Adrenal gland (tissue), 12 donors: Measurements from ENCODE around the gene ERCC2. TPM values are rescaled to one million over a fixed set of nuclear protein-coding genes. Genes with fewer than 3 reads are reported as not detected.

ENCODE experiments used
- DNase-seq, 7 donors: peaks; one replicate each; pipeline ENCODE4 v3.0.0-alpha.2; 2019 to 2020
- H3K27ac ChIP-seq, 5 donors: fragments of 200-600 bp; sonication (generic) in 4 of 5; 1 replicate in 3 of 5; 2 replicates in 2 of 5; pipeline versions ENCODE4 v1.5.1 to v1.8.0; 2016 to 2020; ENCODE audit warnings: mild to moderate bottlenecking in 1 of 5
- H3K27me3 ChIP-seq: fragments of 200-600 bp; 2 replicates; pipeline ENCODE4 v1.8.0; 2021
- H3K36me3 ChIP-seq, 2 donors: fragments of 200-600 bp; replicated peaks in 1 of 2; 1 replicate in 1 of 2; 2 replicates in 1 of 2; pipeline versions ENCODE4 v1.5.1 to v1.8.0; 2018 to 2022
- H3K4me1 ChIP-seq, 2 donors: fragments of 200-600 bp; replicated peaks in 1 of 2; 1 replicate in 1 of 2; 2 replicates in 1 of 2; pipeline versions ENCODE4 v1.5.1 to v1.8.0; 2018 to 2021
- H3K4me3 ChIP-seq, 4 donors: fragments of 200-600 bp; sonication (generic) in 3 of 4; one replicate each; pipeline ENCODE4 v1.5.1; 2016 to 2018
- H3K9me3 ChIP-seq, 3 donors: fragments of 200-600 bp; sonication (generic) in 1 of 3; replicated peaks in 1 of 3; 1 replicate in 2 of 3; 2 replicates in 1 of 3; pipeline versions ENCODE4 v1.5.1 to v1.8.0; 2016 to 2021
- POLR2A ChIP-seq, 2 donors: fragments of 450-650 bp; IDR thresholded peaks; one replicate each; pipeline ENCODE4 v1.6.1; 2017; ENCODE audit warnings: antibody characterized with exemption in 2 of 2, mild to moderate bottlenecking in 2 of 2, moderate library complexity in 1 of 2
- WGBS, 4 donors: extraction: QIAGEN DNeasy Blood & Tissue Kit in 2 of 4; methylation state at CpG; one replicate each; pipeline versions ENCODE4 v1.1.5 to v1.1.7; 2013 to 2017; 5-methylcytosine and 5-hydroxymethylcytosine counted together
- intact Hi-C, 2 donors: fragments of 100-400 bp; cut with DNase I; formaldehyde crosslinking; loops; one replicate each; pipeline versions ENCODE4 v1.14.1 to v1.15.0; 2022 to 2023
- polyA plus RNA-seq, 3 donors: library from polyadenylated mRNA; stranded (reverse); fragments of 200-250 nt in 2 of 3; fragments of 350-450 nt in 1 of 3; fragmentation: Illumina TruSeq in 1 of 3; extraction: RNeasy Lipid Tissue Mini Kit (QIAGEN cat#74804) in 1 of 3; gene quantifications; one replicate each; pipeline ENCODE4 v1.2.3, GENCODE V29; 2013 to 2014
- total RNA-seq, 9 donors: library from RNA; depleted of rRNA in 4 of 9; stranded (reverse); fragments of >200 nt in 4 of 9; fragments of 120-200 nt in 1 of 9; fragmentation: NEBNext Ultra II Directional in 1 of 9; extraction: Animal tissue kit (Norgen Biotek cat#: 25700) in 1 of 9; gene quantifications; one replicate each; pipeline versions ENCODE4 v1.1.0 to v1.2.4, GENCODE V29; 2013 to 2023
- TF ChIP-seq, protein P1 (sequence below), 6 experiments: fragments of 450-650 bp in 4 of 6; fragments of 200-600 bp in 2 of 6; sonication (generic) in 1 of 6; IDR thresholded peaks; 1 replicate in 5 of 6; 2 replicates in 1 of 6; pipeline versions ENCODE4 v1.5.1 to v1.8.0; 2016 to 2021; ENCODE audit warnings: antibody characterized with exemption in 6 of 6, mild to moderate bottlenecking in 2 of 6, moderate library complexity in 1 of 6
- donor health status: healthy with polysubstance abuse.
- donor health status: Bipolar disorder and iron deficiency.
- donor health status: DM: yes; HTN: yes; CAD: no.
- donor health status: DM: no; HTN: no; CAD: no.
- donor health status: DM: no; HTN: no; CAD: no.
- donor health status: DM: yes; HTN: yes; CAD: no.

Gene ERCC2
- total and polyA plus RNA-seq, 12 donors = 10.1 to 53.3 (median 26.9) TPM

DNA sequence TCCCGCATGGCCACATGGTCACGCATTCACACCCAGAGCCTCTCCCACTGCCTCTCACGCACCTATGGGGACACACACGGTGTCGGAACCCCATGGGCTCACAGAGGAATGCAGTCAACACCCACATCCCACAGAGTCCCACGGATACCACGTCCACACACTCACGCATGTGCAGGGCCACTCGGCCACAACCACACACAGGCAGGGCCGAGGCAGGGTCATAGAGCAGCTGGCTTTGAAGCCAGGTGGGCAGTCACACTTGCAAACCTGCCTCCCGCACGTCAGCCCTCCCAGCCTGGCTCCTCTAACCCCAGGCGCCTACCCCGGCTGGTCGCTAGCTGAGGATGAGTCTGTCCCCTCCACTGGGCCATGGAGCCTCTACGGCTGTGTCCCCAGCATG, 8.1 kb downstream of the ERCC2 start:
- WGBS, 4 donors = 86 to 93% (median 92%) methylated on average over 7 to 16 of the region's 16 CpGs
- no peak for DNase-seq
- intact Hi-C loops = no loop called here
- no peaks in the 10 kb centered on the region for H3K9me3 ChIP-seq
- no peaks in the 10 kb centered on the region for H3K27me3 ChIP-seq
- peaks cover 0 to 18% of the 10 kb centered on the region in 2 donors for H3K36me3 ChIP-seq
- no peak overlapping the region for H3K27ac ChIP-seq
- H3K4me1 ChIP-seq = no peaks in the 10 kb centered on the region
- TF ChIP-seq, protein P1, sequence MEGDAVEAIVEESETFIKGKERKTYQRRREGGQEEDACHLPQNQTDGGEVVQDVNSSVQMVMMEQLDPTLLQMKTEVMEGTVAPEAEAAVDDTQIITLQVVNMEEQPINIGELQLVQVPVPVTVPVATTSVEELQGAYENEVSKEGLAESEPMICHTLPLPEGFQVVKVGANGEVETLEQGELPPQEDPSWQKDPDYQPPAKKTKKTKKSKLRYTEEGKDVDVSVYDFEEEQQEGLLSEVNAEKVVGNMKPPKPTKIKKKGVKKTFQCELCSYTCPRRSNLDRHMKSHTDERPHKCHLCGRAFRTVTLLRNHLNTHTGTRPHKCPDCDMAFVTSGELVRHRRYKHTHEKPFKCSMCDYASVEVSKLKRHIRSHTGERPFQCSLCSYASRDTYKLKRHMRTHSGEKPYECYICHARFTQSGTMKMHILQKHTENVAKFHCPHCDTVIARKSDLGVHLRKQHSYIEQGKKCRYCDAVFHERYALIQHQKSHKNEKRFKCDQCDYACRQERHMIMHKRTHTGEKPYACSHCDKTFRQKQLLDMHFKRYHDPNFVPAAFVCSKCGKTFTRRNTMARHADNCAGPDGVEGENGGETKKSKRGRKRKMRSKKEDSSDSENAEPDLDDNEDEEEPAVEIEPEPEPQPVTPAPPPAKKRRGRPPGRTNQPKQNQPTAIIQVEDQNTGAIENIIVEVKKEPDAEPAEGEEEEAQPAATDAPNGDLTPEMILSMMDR (IDR thresholded peaks at IDR 0.05) = no peak
- no peak for TF ChIP-seq POLR2A (IDR thresholded peaks at IDR 0.05)
- no peak overlapping the region for H3K4me3 ChIP-seq

DNA sequence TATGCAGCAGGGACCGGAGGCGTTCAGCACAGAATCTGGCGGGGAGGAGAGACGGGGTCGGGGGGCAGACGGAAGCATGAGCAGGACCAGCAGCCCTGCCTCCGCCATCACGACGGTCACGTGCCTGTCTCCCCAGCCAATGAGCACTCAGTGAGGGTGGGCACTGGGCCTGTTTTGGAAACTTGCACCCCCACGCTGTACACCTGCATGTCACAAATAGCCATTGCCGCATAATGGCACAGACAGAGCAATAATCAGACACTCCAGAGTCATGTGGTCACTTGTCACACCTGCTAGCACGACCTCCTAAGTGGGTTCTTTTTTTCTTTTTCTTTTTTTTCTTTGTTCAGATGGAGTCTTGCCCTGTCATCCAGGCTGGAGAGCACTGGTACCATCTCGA, 8.8 kb downstream of the ERCC2 start:
- Histone ChIP-seq H3K9me3 (no peaks in the 10 kb centered on the region), H3K4me1 (no peaks in the 10 kb centered on the region), H3K27me3 (no peaks in the 10 kb centered on the region), H3K27ac (no peak overlapping the region), H3K36me3 (peaks cover 0 to 21% of the 10 kb centered on the region in 2 donors), H3K4me3 (no peak overlapping the region)
- TF ChIP-seq POLR2A (IDR thresholded peaks at IDR 0.05) = no peak
- TF ChIP-seq, protein P1 (IDR thresholded peaks at IDR 0.05) = no peak
- 94 to 95% (median 94%) methylated on average over 13 to 14 of the region's 14 CpGs for WGBS, 4 donors
- no peak for DNase-seq
- intact Hi-C loops = no loop called here

DNA sequence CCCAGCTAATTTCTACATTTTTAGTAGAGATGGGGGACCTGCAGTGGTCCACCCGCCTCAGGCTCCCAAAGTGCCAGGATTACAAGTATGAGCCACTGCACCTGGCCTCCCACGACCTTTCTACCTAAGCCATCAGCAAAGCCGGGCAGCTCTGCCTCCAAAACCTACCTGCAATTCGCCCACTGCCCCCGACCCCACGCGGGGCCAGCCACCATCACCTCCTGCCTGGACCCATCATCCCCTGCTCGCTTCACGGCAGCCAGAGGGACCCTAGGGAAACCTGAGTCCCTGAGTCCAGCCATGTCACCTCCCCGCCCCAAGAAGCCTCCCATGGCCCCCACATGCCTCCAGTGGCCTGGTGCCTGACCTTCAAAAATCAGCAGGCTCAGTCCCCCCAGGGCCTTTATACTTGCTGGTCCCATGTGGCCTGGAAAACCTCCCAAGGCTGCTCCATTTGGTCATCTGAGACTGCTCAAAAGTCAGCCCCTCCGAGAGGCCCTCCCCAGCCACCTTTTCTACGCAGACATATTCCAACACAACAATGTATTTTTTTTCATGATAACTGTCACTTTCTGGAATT, 12.1 kb downstream of the ERCC2 start:
- DNase-seq = no peak
- 90 to 95% (median 92%) methylated on average over 10 to 12 of the region's 12 CpGs for WGBS, 4 donors

DNA sequence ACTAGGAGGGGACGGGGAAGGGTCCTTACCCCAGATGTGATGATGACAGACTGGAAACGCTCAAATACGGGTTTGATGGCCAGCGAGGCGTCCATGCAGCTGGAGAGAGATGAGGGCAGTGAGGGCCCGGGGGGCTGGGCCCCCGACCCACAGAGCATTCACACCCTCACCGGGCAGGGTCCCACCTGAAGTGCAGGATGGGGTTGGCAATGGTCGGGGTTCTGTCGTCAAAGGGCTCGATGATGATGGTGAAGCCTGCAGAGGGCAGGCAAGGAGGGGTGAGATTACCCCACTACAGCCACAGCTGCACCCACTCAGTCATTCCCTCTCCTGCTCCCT, 13.0 kb downstream of the ERCC2 start:
- 92 to 97% (median 95%) methylated on average over 6 to 11 of the region's 11 CpGs for WGBS, 4 donors
- no peak for DNase-seq
- intact Hi-C loops = loop anchor here in 1 of 2 donors (10.0 kb wide), 1 partner anchor 343 kb away; no protein-coding TSS in a partner anchor

More for the DNA sequence above, 12.1 kb downstream of the ERCC2 start:
- intact Hi-C loops = loop anchor here in 1 of 2 donors (10.0 kb wide), 1 partner anchor 344 kb away; no protein-coding TSS in a partner anchor
- Histone ChIP-seq H3K36me3 (peaks cover 0 to 30% of the 10 kb centered on the region in 2 donors), H3K9me3 (no peaks in the 10 kb centered on the region), H3K27me3 (no peaks in the 10 kb centered on the region), H3K27ac (no peak overlapping the region), H3K4me1 (no peaks in the 10 kb centered on the region), H3K4me3 (no peak overlapping the region)
- TF ChIP-seq, protein P1 (IDR thresholded peaks at IDR 0.05) = no peak
- no peak for TF ChIP-seq POLR2A (IDR thresholded peaks at IDR 0.05)

More for the DNA sequence above, 13.0 kb downstream of the ERCC2 start:
- peaks cover 0 to 37% of the 10 kb centered on the region in 2 donors for H3K36me3 ChIP-seq
- H3K27ac ChIP-seq = no peak overlapping the region
- TF ChIP-seq POLR2A (IDR thresholded peaks at IDR 0.05) = no peak
- TF ChIP-seq, protein P1 (IDR thresholded peaks at IDR 0.05) = no peak
- no peaks in the 10 kb centered on the region for H3K4me1 ChIP-seq
- H3K4me3 ChIP-seq = no peak overlapping the region
- no peaks in the 10 kb centered on the region for H3K9me3 ChIP-seq
- no peaks in the 10 kb centered on the region for H3K27me3 ChIP-seq
